Activated CD4-positive, alpha-beta T cell treated with anti-CD3 and anti-CD28 coated beads for 1 hour (primary cell): ENCODE measurements around the gene NAGK.

Experiments used
- DNase-seq: peaks from one replicate; pipeline ENCODE4 v3.0.0-alpha.2; 2020

NAGK gene

DNA sequence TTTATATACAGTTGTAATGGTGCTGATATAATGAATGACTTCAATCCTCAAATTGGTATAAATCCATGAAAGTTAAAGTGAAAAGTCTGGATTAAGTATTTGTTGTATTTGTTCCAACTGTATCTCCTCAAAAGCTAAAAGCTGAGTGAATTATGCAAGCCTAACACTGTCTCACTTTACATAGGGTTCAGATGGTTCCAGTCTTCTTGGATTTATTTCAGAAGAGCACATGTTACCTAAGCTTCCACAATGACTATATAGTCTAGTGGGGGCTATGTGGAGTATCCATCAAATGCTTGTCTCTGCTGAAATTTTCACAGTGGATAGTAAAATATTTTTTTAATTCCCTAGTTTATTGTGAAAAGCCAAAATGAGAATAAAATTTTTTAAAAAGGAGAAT is 48.6 kb downstream of the NAGK start:
- DNase-seq: no peak

DNA sequence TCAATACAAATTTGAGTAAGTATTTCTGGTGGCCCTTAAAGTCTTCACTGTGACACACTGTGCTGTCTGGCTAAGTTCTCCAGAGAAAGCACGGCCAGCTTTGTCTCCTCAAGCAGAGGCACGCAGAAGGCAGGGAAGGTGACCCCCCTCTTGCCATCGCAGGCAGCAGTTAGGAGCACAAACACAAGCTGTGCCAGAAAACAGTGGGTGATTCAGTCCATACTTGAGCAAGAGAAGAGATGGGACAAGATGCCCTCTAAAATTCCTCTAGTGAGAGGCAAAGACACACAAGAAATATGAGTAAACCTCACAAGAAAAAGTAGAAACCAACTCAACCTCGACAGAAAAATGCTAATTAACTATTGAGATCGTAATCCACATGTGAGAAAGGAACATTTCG is 51.7 kb downstream of the NAGK start:
- DNase-seq: no peak

DNA sequence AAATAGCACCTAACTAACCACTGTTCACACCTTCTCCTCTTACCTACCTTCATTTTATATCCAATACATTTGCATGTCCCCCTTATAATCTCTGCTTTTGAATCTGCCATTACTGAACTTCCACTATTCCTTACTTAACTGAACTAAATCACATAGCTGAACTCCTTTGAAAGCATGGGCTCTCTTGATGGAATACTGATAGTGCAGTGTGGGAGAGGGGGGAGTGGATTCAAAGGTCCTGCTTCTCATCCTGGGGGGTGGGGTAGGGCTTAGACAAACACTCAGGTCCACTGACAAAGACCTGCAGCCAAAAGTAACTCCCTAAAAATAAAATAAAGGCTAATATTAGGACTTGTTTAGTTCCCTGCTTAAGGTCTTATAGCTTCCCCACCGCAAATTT is 53.0 kb downstream of the NAGK start:
- DNase-seq: no peak

GRCh38 chr2:71122387-71123298 is 54.2 kb downstream of the NAGK start:
- no peak for DNase-seq

GRCh38 chr2:71125506-71126294 is 57.3 kb downstream of the NAGK start:
- DNase-seq: no peak

DNA sequence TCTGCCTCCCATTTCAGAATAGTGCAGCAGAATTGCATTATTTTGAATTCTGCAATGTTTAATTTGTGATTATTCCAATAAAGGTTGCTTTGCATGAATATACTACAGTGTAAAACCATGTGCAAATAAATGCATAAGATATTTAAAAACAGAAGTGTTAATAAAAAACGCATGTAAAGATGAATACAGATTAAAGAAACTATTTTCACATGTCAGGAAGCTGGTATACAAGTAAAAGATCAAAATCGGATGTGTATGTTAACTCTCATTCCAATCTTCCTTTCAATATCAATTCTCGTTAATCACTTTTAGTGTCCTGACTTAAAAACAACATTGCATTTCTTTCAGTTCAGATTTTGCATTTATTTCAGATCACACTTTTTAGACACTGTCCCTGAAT is 58.5 kb downstream of the NAGK start:
- no peak for DNase-seq
